Measurements from ENCODE around the gene OBP2A.

DNA sequence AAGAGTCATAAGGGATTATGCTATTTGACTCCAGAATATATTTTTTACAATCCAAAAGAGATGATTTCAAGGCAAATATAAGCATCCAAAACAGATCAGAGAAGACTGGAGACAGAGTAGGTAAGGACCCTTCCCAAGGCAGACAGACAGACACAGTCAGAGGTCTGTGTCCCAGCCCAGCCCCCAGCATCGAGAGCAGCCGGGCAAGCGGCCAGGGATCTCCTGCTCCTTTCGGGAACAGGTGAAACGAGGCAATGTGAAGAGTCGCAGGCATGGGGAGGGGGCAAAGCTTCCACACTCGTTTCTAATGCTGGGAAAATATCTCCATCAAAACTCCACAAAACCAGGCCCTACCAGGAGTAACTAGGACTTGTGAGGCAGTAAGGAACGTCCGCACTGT is 21.4 kb downstream of the OBP2A start:
- TF ChIP-seq, protein P1, sequence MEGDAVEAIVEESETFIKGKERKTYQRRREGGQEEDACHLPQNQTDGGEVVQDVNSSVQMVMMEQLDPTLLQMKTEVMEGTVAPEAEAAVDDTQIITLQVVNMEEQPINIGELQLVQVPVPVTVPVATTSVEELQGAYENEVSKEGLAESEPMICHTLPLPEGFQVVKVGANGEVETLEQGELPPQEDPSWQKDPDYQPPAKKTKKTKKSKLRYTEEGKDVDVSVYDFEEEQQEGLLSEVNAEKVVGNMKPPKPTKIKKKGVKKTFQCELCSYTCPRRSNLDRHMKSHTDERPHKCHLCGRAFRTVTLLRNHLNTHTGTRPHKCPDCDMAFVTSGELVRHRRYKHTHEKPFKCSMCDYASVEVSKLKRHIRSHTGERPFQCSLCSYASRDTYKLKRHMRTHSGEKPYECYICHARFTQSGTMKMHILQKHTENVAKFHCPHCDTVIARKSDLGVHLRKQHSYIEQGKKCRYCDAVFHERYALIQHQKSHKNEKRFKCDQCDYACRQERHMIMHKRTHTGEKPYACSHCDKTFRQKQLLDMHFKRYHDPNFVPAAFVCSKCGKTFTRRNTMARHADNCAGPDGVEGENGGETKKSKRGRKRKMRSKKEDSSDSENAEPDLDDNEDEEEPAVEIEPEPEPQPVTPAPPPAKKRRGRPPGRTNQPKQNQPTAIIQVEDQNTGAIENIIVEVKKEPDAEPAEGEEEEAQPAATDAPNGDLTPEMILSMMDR (IDR thresholded peaks at IDR 0.05): no peak
- no peak for TF ChIP-seq POLR2A (IDR thresholded peaks at IDR 0.05)

All from adrenal gland (tissue), 5 donors.